8988T (cell line): Measurements from ENCODE around the gene IPPK.
"Not testable (repeated sequence)": the region's sequence is repeated elsewhere in the genome, so short reads cannot be mapped to it uniquely, and the experiment has no call there.

Experiments
- DNase-seq: peaks from one replicate; pipeline ENCODE4 v3.0.0; 2011

Gene IPPK

GRCh38 chr9:92589923-92590322 is 80.0 kb downstream of the IPPK start:
- no peak for DNase-seq

- no peak for DNase-seq
Measured at GRCh38 chr9:92576175-92576574, 93.8 kb downstream of the IPPK start.

GRCh38 chr9:92573612-92574011 is 96.3 kb downstream of the IPPK start:
- DNase-seq: not testable (repeated sequence)

- not testable (repeated sequence) for DNase-seq
Measured at GRCh38 chr9:92571871-92572270, 98.1 kb downstream of the IPPK start.

GRCh38 chr9:92564982-92565381 is 104.9 kb downstream of the IPPK start:
- no peak for DNase-seq

- DNase-seq: no peak
Measured at GRCh38 chr9:92564504-92564903, 105.4 kb downstream of the IPPK start.
